Lower lobe of right lung (tissue), 2 donors: ENCODE measurements around the gene MLX. TPM values are rescaled to one million over a fixed set of nuclear protein-coding genes. Genes with fewer than 3 reads are reported as not detected.
A peak's percentile ranks its signal among the peaks of the same experiment; 100 is the strongest.

Experiments used
- ATAC-seq, 2 donors: fragments of 200-7000 bp; cut with Tn5 transposase; one replicate each; pipeline ENCODE4 v1.9.1; 2020 to 2022; ENCODE audit warnings: mild to moderate bottlenecking in 2 of 2, moderate library complexity in 2 of 2
- DNase-seq: peaks from one replicate; pipeline ENCODE4 v3.0.0-alpha.2; 2020
- H3K27ac ChIP-seq: fragments of 200-600 bp; one replicate; pipeline ENCODE4 v1.8.0; 2022
- H3K27me3 ChIP-seq: fragments of 200-600 bp; one replicate; pipeline ENCODE4 v1.8.0; 2022; ENCODE audit warnings: low read depth
- H3K36me3 ChIP-seq: fragments of 200-600 bp; one replicate; pipeline ENCODE4 v1.8.0; 2022; ENCODE audit warnings: mild to moderate bottlenecking
- H3K4me1 ChIP-seq: fragments of 200-600 bp; one replicate; pipeline ENCODE4 v1.8.0; 2022
- H3K4me3 ChIP-seq: fragments of 200-600 bp; one replicate; pipeline ENCODE4 v1.8.0; 2022; ENCODE audit warnings: mild to moderate bottlenecking
- H3K9me3 ChIP-seq: fragments of 200-600 bp; one replicate; pipeline ENCODE4 v1.8.0; 2022
- CTCF ChIP-seq: fragments of 200-600 bp; IDR thresholded peaks from one replicate; pipeline ENCODE4 v1.8.0; 2022; ENCODE audit warnings: antibody characterized with exemption, mild to moderate bottlenecking
- intact Hi-C: fragments of 100-400 bp; cut with DNase I; formaldehyde crosslinking; loops from one replicate; pipeline ENCODE4 v1.11.0; 2022
- total RNA-seq: library from RNA; stranded (reverse); fragmentation: NEBNext Ultra II Directional; extraction: Animal tissue kit (Norgen Biotek cat#: 25700); gene quantifications from one replicate; pipeline ENCODE4 v1.2.1, GENCODE V29; 2021
- donor health status: DM: no; HTN: yes; CAD: no; lungs with severe emphysema.

Gene MLX
- total RNA-seq, 1 donor from 2014 or later: 70.5 TPM

GRCh38 chr17:42586514-42587230 lies 19.8 kb downstream of the MLX start:
- H3K27me3 ChIP-seq: no peaks in the 10 kb centered on the region
- peaks cover 31% of the 10 kb centered on the region for H3K4me1 ChIP-seq
- no peaks in the 10 kb centered on the region for H3K9me3 ChIP-seq
- no peak overlapping the region for H3K4me3 ChIP-seq
- ATAC-seq (no peak), DNase-seq (no peak)
- H3K36me3 ChIP-seq: peaks cover 100% of the 10 kb centered on the region
- peak overlapping the region; percentile 18 for H3K27ac ChIP-seq
- intact Hi-C loops: no loop called here
- TF ChIP-seq CTCF: no peak

GRCh38 chr17:42590886-42591285 lies 24.0 kb downstream of the MLX start:
- H3K4me3 ChIP-seq: no peak overlapping the region
- no peak overlapping the region for H3K27ac ChIP-seq
- peaks cover 18% of the 10 kb centered on the region for H3K4me1 ChIP-seq
- H3K27me3 ChIP-seq: no peaks in the 10 kb centered on the region
- ATAC-seq (no peak), DNase-seq (no peak)
- peaks cover 82% of the 10 kb centered on the region for H3K36me3 ChIP-seq
- H3K9me3 ChIP-seq: no peaks in the 10 kb centered on the region
- intact Hi-C loops: no loop called here
- TF ChIP-seq CTCF: no peak

GRCh38 chr17:42591411-42591810 lies 24.5 kb downstream of the MLX start:
- Histone ChIP-seq H3K27ac (no peak overlapping the region), H3K9me3 (no peaks in the 10 kb centered on the region), H3K4me1 (peaks cover 13% of the 10 kb centered on the region), H3K36me3 (peaks cover 82% of the 10 kb centered on the region), H3K4me3 (no peak overlapping the region), H3K27me3 (no peaks in the 10 kb centered on the region)
- DNase-seq (no peak), ATAC-seq (no peak)
- no peak for TF ChIP-seq CTCF
- intact Hi-C loops: no loop called here

GRCh38 chr17:42596386-42596785 lies 29.5 kb downstream of the MLX start:
- no peak overlapping the region for H3K4me3 ChIP-seq
- no peaks in the 10 kb centered on the region for H3K27me3 ChIP-seq
- H3K4me1 ChIP-seq: peaks cover 12% of the 10 kb centered on the region
- no peak overlapping the region for H3K27ac ChIP-seq
- no peak for TF ChIP-seq CTCF
- intact Hi-C loops: no loop called here
- no peaks in the 10 kb centered on the region for H3K9me3 ChIP-seq
- ATAC-seq (no peak), DNase-seq (no peak)
- peaks cover 45% of the 10 kb centered on the region for H3K36me3 ChIP-seq

GRCh38 chr17:42598905-42599304 lies 32.0 kb downstream of the MLX start:
- Histone ChIP-seq H3K27me3 (no peaks in the 10 kb centered on the region), H3K36me3 (peaks cover 44% of the 10 kb centered on the region), H3K4me3 (no peak overlapping the region), H3K9me3 (no peaks in the 10 kb centered on the region), H3K27ac (no peak overlapping the region), H3K4me1 (peaks cover 18% of the 10 kb centered on the region)
- ATAC-seq (peak; percentile 56 to 68), DNase-seq (no peak)
- intact Hi-C loops: no loop called here
- no peak for TF ChIP-seq CTCF
